ENCODE measurements around the gene PCDH9. TPM values are rescaled to one million over a fixed set of nuclear protein-coding genes. Genes with fewer than 3 reads are reported as not detected.

PCDH9 gene
- total RNA-seq, 4 donors from 2014 or later = 0.64 to 1.1 (median 0.82) TPM

DNA sequence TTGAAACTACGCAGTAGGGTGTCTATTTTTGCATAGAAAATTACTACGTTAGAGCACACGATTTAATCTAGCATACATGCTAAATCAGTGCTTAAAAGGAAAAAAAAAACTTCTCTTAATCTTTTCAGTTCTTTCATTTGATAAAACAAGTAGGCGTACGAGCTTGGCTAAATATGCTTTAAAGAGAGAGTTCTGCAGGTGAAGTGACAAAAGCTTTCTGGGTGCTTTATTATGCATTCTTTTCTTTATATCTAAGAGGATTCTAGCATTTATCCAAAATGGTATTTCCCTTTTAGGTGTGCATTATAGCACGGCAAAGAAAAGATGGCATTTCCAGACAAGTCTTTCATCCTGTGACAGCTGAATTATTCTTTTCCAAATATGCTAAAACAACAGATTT, 281.2 kb downstream of the PCDH9 start:
- 71% methylated on average over 6 of the region's 6 CpGs for WGBS
- TF ChIP-seq POLR2AphosphoS5 (IDR thresholded peaks at IDR 0.05) = no peak
- TF ChIP-seq, protein P1, sequence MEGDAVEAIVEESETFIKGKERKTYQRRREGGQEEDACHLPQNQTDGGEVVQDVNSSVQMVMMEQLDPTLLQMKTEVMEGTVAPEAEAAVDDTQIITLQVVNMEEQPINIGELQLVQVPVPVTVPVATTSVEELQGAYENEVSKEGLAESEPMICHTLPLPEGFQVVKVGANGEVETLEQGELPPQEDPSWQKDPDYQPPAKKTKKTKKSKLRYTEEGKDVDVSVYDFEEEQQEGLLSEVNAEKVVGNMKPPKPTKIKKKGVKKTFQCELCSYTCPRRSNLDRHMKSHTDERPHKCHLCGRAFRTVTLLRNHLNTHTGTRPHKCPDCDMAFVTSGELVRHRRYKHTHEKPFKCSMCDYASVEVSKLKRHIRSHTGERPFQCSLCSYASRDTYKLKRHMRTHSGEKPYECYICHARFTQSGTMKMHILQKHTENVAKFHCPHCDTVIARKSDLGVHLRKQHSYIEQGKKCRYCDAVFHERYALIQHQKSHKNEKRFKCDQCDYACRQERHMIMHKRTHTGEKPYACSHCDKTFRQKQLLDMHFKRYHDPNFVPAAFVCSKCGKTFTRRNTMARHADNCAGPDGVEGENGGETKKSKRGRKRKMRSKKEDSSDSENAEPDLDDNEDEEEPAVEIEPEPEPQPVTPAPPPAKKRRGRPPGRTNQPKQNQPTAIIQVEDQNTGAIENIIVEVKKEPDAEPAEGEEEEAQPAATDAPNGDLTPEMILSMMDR (IDR thresholded peaks at IDR 0.05) = no peak
- H3K36me3 ChIP-seq = no peaks in the 10 kb centered on the region
- no peaks in the 10 kb centered on the region for H3K4me1 ChIP-seq
- no peak for DNase-seq (ENCODE audit: low spot score in 2 of 2)
- H3K27me3 ChIP-seq = no peaks in the 10 kb centered on the region
- no peak overlapping the region for H3K27ac ChIP-seq
- H3K9me3 ChIP-seq = no peaks in the 10 kb centered on the region
- H3K4me3 ChIP-seq = no peak overlapping the region

DNA sequence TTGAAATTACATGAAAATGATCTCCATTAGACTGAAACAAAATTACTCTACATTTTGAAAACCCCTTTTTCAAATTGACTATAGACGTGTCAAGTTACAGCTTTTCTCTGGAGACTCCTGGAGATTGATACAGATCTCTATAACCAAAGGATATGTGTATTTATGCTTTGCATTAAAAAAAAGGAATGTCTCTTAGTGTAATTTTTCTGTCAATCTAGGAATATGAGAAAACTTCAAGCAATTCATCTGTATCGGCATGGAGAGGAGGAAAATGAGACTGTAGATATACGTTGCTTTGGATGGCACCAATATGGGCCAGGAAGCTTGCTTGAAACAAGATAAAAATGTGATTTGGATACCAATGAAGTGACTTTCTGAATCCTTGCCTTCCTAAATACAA, 286.6 kb downstream of the PCDH9 start:
- Histone ChIP-seq H3K27ac (no peak overlapping the region), H3K4me1 (no peaks in the 10 kb centered on the region), H3K27me3 (no peaks in the 10 kb centered on the region), H3K4me3 (no peak overlapping the region), H3K9me3 (no peaks in the 10 kb centered on the region), H3K36me3 (no peaks in the 10 kb centered on the region)
- DNase-seq (ENCODE audit: low spot score in 2 of 2) = no peak
- 75% methylated on average over 3 of the region's 3 CpGs for WGBS
- no peak for TF ChIP-seq POLR2AphosphoS5 (IDR thresholded peaks at IDR 0.05)
- TF ChIP-seq, protein P1 (IDR thresholded peaks at IDR 0.05) = no peak
- no peak for TF ChIP-seq EP300 (IDR thresholded peaks at IDR 0.05)
- no peak for TF ChIP-seq POLR2A (IDR thresholded peaks at IDR 0.05)

DNA sequence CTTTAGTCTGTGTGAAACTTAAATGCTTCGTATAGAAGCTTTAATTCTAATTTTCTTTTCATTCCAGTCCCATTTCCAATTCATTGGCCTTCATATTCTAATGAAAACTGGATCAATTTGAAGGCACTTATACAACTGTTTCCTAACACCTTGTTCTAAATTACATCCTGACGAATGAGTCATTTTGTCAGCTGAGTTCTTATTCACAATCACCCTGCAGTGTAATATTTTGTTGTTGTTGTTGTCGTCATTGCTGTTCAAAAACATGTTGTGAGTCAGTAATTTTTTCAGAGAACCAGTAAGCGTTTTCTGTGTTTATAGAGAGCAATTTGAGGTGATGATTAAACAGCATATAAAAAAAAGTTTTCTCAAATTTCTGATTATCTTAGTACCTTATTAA, 290.0 kb downstream of the PCDH9 start:
- Histone ChIP-seq H3K27me3 (no peaks in the 10 kb centered on the region), H3K9me3 (no peaks in the 10 kb centered on the region), H3K27ac (no peak overlapping the region), H3K4me1 (no peaks in the 10 kb centered on the region), H3K36me3 (no peaks in the 10 kb centered on the region), H3K4me3 (no peak overlapping the region)
- 82% methylated on average over 4 of the region's 4 CpGs for WGBS
- TF ChIP-seq POLR2A (IDR thresholded peaks at IDR 0.05) = no peak
- TF ChIP-seq POLR2AphosphoS5 (IDR thresholded peaks at IDR 0.05) = no peak
- TF ChIP-seq, protein P1 (IDR thresholded peaks at IDR 0.05) = no peak
- TF ChIP-seq EP300 (IDR thresholded peaks at IDR 0.05) = no peak
- no peak for DNase-seq (ENCODE audit: low spot score in 2 of 2)

DNA sequence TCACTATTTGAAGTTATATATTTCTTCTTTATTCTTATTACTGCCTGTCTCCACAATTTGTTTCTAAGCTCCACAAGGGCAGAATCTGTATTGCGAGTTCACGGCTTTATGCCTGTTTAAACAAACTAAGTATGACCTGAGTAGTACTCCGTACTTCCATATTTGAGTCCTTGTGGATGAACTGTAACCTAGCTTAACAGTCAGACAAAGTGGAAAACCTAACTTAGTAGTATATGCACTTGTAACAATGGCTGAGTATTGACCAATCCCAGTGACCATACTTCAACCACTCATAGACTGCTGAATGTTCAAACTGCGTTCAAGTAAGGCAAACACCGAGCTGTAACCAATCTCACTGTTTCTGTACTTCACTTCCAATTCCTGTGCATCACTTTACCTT, 292.7 kb downstream of the PCDH9 start:
- Histone ChIP-seq H3K9me3 (no peaks in the 10 kb centered on the region), H3K36me3 (no peaks in the 10 kb centered on the region), H3K4me1 (no peaks in the 10 kb centered on the region), H3K27me3 (no peaks in the 10 kb centered on the region), H3K27ac (no peak overlapping the region), H3K4me3 (no peak overlapping the region)
- 93% methylated on average over 5 of the region's 5 CpGs for WGBS
- DNase-seq (ENCODE audit: low spot score in 2 of 2) = no peak
- TF ChIP-seq POLR2A (IDR thresholded peaks at IDR 0.05) = no peak
- TF ChIP-seq, protein P1 (IDR thresholded peaks at IDR 0.05) = no peak
- TF ChIP-seq POLR2AphosphoS5 (IDR thresholded peaks at IDR 0.05) = no peak
- no peak for TF ChIP-seq EP300 (IDR thresholded peaks at IDR 0.05)

DNA sequence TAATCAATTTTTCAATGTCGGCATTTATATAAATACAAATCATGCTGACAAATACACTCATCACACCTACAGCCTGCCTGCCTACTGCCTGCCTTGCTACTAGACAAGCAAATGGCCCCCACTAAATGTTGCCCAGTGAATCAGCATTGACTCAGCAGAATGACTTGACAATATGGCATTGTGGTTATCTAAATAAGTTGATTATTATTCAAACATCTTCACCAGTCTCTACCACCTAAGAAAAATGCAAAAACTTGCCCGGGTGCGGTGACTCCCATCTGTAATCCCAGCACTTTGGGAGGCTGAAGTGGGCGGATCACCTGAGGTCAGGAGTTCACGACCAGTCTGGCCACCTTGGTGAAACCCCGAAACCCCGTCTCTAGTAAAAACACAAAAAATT, 296.1 kb downstream of the PCDH9 start:
- H3K27me3 ChIP-seq = no peaks in the 10 kb centered on the region
- H3K4me3 ChIP-seq = no peak overlapping the region
- no peaks in the 10 kb centered on the region for H3K36me3 ChIP-seq
- DNase-seq (ENCODE audit: low spot score in 2 of 2) = no peak
- H3K9me3 ChIP-seq = no peaks in the 10 kb centered on the region
- 94% methylated on average over 7 of the region's 7 CpGs for WGBS
- no peak for TF ChIP-seq POLR2A (IDR thresholded peaks at IDR 0.05)
- no peak for TF ChIP-seq POLR2AphosphoS5 (IDR thresholded peaks at IDR 0.05)
- TF ChIP-seq EP300 (IDR thresholded peaks at IDR 0.05) = no peak
- TF ChIP-seq, protein P1 (IDR thresholded peaks at IDR 0.05) = no peak
- H3K4me1 ChIP-seq = no peaks in the 10 kb centered on the region
- no peak overlapping the region for H3K27ac ChIP-seq

Data from suprapubic skin (tissue), 4 donors.